Stimulated activated CD8-positive, alpha-beta memory T cell treated with anti-CD3 and anti-CD28 coated beads, Interleukin-7, amount 100 ng/mL, for 48 hours (primary cell): Measurements from ENCODE around the gene CALB2.
A peak's percentile ranks its signal among the peaks of the same experiment; 100 is the strongest.
"Not testable (repeated sequence)": the region's sequence is repeated elsewhere in the genome, so short reads cannot be mapped to it uniquely, and the experiment has no call there.

ENCODE experiments used
- DNase-seq, 2 donors: peaks; one replicate each; pipeline ENCODE4 v3.0.0-alpha.2; 2020; ENCODE audit warnings: low read depth in 1 of 2; ENCODE audit errors: extremely low read depth in 1 of 2

The CALB2 gene, protein sequence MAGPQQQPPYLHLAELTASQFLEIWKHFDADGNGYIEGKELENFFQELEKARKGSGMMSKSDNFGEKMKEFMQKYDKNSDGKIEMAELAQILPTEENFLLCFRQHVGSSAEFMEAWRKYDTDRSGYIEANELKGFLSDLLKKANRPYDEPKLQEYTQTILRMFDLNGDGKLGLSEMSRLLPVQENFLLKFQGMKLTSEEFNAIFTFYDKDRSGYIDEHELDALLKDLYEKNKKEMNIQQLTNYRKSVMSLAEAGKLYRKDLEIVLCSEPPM

DNA sequence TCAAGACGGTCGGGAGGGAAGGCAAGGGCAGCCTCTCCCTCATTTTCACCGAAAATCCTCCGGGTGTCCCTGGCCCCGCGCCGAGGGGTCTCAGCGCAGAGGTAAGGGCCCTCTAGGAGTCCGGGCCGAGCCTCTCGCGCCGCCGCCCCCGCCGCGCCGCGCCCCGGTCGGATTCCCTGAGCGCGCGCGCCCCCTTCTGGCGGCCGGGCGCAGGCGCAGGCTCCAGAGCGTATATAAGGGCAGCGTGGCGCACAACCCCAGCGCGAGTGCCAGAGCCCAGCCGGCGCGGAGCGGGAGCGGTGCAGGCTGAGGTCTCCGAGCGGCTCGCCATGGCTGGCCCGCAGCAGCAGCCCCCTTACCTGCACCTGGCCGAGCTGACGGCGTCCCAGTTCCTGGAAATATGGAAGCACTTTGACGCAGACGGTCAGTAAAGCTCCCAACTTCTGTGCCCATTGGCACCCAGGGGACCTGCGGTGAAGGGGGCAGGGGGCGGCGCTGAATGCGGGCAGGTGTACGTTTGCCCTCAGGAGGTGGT, at the start of gene CALB2:
Gene CALB2, plus strand, starts transcription at position 260 of the 535 bp plus-strand sequence. Its CDS starts 70 bp downstream, at position 330.
- peak; percentile 18 to 25 for DNase-seq

DNA sequence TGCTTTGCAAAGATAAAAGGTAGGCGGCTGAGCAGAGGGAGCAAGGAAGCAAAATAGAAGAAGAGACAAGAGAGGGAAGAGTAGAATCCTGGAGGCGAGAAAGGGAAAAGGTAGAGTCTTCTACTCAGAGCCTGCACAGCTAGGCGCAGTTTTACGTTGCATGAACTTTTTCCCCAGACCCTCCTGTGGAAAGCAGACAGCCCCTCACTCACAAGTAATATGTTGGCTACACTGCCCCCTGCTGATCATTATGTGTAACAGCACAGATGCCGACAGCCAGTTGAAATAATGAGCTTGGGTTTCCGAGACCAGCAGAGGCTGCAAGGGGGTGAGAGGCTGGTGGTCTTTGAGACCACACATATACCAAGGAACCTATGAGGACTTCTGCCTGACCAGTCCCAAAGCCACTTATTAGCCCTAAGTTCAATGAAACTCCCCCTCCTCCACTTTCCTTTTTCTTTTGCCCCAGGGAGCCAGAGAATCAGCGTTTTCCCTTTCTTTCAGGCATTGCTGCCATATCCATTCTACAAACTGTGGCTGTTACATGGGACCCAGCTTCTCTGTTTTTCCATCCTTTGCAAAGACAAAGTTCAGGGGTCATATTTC, 46.9 kb upstream of the CALB2 start:
- DNase-seq, result no peak

DNA sequence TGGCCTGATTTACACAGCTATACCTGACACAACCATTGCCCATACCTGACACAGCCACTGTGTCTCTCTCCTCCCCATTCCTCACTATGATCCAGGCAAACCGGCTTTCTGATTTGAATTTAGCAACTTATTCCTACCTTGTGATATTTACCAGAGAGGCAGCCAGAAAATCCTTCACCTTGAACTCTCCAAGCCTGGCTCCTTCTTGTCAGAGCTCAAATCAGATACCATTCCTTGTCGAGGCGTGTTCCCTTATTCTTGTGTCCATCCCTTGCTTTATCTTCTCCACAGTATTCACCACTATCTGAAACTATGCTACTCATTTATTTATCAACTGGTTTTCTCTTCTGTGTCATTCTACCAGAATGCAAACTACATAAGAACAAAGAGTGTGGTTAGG, 44.9 kb upstream of the CALB2 start:
- DNase-seq, result not testable (repeated sequence)

DNA sequence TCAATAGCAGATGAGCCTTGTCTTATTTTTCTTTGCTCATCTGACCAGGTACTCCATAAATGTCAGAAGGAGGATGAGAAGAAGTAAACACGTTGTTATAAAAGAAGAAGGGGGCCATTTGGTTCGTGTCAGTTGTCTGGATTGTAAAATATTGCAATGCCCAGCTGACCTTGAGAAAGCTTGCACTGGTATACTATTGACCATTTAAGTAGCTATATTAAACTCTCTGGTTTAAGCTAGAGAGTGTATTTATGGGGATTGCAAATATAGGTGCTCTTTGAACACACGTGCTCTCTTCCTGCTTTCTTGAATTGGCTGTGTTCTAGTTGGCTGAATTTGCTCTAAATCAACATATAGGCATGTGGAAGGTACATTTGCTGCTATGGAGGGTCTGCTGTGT, 43.3 kb upstream of the CALB2 start:
- DNase-seq, result no peak

DNA sequence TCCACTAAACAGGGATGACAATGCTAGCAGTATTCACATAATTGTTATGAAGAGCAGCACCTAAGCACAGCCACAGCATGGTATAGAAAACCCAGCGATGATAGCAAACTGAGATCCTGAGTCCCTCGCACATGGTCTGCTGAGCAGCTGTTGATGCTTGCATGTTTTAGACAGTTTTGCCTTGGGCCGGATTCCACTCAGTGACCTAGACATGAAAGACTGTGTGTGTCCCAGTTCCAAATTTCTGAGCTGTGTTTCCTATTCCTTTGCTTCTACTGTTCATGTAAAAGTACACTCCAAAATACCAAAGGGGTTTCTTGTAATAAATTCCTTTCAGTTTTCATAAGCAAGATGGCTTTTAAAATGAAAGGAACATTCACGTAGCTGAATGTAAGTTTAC, 38.5 kb upstream of the CALB2 start:
- DNase-seq, result no peak

DNA sequence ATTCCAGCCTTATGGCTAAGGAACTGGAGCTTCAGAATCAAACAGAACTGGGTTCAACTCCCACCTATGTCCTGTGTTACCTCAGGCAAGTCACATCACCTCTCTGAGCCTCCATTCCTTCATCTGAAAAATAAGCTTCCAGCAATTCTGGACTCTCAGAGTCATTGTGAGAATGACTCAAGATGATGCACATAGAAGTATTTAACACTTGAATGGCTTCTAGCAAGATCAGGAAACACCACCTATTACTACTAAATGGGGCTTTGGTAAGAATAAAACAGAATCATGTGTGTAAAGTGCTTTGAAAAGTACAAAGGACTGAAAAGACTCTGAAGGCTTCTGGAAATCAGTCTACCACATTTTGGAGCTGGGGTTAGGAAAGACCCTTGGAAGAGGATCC, 30.8 kb upstream of the CALB2 start:
- no peak for DNase-seq

DNA sequence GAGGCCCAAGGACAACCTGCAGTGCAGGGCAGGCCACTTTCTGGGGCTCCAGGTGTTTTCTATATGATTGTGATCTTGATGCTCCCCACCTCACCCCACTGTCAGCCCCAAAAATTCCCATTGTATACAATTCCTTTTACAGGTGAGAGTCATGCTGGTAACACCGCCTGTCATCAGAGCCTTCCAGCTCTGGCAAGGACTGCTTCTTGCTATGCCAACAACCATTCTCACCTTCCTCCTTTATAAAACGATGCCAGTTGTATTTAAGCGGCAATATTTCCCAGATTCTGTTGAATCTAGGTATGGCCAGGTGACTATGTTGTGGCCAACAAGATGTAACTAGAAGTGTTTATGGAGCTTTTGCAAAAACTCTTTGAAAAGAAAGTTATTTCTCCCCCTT, 30.4 kb upstream of the CALB2 start:
- DNase-seq, result no peak

DNA sequence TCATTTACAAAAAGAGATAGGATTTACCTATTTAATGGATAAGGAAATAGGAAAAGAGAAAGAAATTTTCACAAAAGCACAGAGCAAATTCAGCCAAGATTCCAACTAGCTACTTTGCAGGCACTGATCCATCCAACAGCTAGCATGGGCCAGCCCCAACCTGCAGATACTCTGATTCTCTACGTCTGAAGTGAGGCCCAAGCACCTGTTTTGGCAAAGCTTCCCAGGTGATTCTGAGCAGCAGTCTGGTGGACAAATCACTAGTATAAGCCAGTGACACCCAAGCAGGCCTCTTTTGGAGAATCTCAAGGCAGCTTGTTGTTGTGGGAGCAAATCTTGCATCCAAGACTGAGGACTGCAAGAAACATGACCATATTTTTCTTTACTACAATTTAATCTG, 20.9 kb upstream of the CALB2 start:
- DNase-seq, result no peak

DNA sequence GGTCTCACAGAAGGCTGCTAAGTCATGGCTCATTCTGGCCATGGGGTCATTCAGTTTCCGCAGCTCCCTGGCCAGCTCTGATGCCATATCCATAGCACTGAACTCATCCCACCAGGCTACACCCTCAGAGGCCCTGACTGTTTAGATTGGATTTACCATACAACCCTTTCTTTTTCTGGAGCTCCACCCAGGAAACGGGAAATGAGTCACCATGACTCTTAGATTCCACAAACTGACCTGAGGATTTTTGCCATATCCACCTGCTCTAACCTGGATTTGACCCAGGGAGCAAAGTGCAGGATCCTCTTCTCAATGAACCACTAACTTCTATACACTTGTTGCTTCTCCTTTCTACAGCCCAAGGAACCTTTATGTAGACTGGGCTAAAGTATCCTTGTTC, 20.3 kb upstream of the CALB2 start:
- DNase-seq, result no peak

DNA sequence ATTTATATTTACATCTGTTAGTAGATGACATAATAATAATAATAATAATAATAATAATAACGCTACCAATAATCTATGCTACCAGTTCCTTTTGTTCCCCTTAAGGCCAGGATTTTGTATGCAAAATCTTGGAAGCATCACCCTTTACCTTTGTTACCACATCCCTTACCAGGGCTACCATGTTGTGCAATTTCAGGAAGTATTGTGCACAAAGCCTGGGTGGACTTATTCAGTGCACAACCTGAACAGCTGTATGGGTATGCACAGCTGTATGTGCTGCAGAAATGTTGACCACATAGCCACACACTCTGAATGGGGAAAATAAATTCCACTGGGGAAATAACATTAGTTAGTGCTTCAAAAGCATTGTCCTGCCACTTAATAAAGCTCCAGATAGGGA, 19.9 kb upstream of the CALB2 start:
- DNase-seq, result no peak

DNA sequence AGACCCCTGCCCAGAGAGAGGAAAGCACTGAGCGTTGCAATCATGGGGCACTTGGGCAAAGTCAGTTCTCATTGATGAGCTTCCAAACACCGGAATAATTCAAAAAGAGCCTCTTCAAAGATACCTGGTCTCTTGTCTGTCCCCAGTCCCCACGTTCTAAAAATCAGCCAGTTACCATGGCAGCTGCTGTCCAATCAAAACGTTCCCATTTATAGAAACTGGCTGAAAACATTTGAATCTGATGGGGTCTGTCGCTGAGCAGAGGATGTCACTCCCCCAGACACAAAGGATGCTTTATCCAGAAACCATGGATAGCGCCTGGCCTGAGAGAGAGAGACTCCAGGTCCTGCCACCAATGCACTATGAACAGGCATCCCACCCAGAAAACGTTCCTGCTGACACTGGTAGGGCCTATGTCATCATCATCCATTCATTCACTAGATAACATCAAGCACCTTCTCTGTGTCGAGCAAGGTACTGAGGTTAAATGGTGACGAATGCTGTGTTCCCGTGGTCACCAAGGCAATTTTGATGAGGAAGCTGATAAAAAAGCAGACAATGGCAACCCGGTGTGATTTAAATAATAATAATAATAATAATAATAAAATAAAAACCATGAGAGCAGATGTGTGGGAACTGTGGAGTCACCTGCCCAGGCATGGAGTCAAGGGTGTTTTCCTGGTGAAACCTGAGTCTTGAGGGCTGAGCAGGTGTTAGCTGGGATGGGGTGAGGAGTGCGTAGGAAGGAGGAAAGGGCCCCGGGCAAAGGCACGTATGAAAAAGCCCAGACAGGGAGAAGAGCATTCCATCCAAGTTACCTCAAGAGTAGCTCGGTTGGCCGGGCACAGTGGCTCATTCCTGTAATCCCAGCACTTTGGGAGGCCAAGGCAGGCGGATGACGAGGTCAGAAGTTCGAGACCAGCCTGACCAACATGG, 19.0 kb upstream of the CALB2 start:
- no peak for DNase-seq

DNA sequence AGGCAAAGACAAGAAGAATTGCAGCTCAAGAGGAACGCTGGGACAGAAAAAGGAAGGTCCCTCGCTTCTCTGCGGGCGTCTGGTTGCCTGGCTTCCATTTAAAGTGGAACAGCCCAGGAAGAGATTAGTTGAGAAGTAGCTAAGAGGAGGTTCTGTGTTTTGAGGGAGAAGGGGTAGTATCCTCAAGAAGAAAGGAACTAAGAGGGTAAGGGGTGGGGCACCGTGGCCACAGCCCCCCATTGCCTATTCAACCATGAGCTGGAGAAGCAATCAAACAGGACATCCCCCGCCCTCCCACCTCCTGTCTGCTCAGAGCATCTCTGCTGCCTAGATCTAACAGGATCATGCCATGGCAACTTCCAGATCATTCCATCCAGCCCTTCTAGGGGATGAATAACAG, 18.1 kb upstream of the CALB2 start:
- no peak for DNase-seq

DNA sequence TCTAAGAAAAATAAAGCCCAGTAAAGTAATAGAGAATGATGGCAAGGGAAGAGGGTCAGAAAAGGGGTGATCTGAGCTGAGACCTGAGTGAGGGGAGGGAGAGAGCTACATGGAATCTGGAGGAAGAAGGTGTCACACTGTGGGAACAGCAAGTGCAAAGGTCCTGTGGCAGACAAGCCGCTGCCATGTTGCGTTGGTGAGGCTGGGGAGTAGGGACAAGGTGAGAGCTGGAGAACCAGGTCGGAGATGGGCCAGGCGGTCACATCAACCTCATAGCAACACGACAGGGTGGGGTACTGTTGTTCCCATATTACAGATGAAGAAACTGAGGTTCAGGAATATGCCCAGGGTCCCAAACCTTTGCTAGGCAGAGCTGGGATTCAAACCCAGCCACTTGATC, 16.6 kb upstream of the CALB2 start:
- no peak for DNase-seq

DNA sequence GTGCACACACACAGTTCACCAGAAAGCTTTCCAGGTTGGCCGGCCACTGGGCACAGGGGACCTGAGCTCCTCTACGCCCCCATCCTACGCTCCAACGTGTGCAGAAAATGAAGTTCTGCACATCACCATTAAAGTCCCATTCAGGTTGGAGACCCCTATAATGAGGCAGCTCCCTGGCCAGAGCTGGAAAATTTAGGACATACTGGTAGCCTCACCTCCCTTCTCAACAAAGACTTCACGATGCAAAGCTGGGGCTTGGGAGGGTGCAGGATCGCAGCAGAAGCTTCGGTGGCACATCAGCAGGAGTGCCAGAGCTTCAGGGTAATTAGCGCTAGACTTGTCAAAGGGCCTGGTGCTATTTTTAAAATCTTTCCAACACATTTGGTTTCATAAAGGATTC, 15.4 kb upstream of the CALB2 start:
- no peak for DNase-seq

DNA sequence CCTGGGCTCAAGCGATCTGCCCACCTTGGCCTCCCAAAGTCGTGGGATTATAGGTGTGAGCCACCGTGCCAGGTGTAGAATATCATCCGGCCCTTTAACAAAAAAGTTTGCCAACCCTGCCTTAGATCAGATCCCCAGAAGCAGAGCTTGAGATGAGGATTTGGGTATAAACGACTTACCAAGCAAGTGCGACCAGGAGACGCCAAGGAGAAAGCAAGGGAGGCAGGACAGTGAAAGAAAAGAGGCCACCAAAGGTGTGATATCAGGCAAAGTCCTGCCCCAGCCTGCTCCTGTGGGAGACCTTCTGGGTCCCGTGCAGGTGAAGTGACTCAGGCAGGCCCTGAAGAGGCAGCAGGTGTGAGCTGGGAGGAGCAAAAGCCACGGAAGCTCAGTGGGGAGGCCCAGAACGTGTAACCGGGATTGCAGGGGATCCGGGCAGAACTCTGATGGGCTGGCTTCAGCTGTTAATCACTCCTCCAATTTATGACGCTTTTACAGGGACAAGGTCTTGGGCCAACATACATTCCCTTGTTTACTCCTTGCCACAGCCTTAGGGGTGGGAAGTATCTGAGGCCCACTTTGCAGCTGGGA, 14.1 kb upstream of the CALB2 start:
- DNase-seq, result no peak

DNA sequence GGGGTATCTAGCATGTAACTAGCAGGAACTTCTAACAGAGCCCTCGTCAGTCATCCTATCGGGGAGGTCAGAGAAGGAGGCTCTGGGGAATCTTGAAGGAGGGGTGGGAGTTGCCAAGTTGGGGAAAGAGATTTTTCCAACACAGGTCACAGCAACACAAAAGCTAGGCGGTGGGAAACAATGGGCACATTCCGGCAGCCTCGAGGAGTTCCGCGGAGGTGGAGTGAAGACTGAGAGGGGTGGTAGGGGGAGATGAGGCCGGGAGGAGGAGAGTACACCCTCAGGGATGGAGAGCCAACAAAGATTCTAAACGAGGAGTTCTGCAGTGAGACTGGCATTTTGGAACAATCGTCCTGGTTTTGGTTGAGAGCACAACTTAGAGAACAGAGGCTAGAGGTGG, 13.5 kb upstream of the CALB2 start:
- DNase-seq, result no peak

DNA sequence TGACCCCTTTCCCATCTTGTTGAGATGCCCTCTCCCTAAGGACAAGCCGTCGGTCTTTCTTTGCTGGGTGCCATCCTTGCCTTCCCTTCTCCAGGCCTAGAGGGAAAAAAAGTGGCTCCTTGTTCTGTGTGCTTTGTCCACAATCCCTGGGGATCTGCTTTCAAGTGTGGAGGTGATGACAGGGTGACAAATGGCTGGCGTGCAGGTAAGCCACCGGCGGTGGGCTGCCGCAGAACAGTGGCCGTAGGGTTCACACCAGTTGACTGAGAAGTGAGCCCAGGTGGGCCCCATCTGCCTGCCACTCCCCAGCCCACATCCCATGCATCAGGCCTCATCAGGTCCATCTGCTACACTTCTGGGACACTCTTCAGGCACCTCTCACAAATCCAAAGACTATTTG, 11.4 kb upstream of the CALB2 start:
- DNase-seq, result no peak

DNA sequence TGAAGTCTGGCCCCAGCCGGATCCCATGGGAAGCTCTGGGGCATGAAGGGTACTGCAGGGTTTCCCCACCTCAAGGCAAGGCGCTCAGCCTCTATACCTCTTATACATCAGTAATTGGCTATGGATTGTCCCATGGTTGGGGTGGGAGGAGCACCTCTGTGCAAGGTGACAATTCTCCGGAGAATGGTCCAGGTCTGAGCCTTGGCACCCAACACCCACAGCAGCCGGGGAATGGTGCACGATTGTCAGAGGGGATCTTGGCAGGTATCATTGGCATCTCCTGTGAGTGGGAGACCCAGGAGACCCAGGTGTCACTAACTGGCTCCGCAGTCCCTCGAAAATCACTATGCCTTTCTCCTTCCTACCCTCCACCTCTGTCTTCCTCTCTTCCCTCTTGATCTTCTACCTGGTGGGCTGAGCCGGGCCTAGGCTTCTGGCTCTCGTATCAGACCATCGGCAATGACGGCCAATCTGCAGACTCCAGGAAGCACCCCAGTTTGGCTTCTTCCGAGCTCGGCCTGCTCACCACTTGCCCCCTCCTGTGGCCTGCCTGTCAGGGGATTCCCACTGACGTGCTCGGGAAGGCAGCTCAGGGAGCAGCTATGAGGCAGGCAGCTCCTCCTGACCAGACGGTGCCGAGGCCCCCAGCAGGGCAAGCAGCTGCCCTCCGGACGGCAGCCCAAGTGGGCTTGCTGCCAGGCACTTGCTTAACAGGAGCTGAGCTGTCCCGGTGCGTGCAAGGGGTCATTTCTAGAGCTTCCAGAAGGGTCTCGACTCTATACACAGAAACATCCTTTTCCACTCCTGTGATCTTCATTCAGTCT, 10.0 kb upstream of the CALB2 start:
- DNase-seq, result no peak

DNA sequence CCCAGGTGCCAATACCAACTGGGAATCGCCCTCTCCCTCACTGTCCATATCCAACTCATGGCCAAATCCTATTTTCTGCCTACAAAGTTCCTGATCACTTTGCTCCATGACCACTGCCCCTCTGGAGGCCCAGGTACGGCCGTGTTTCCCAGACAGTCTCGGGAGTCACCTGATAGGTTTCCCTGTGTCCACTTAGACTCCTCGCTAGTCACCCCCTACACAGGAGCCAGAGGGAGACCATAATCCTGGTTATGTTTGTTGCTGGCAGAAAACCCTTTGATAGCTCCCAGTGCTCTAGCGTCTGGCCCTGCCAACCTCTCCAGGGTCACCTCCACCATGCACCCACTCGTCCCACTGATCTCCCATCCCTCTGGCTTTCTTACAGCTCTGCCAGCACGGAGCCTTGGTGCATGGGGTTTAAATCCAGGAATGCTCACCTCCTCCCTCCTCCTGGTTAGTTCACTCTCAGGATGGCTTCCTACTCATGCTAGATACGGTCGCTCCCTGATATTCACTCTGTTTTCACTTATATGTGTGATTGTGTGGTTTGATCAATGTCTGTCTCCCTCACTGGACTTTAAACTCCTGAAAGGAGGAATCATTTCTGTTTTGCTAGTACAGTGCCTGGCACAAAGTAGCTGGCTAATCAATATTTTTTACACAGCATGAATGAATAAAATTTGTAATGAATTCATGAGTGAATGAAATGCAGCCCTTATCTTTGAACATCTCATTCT, 7.5 kb upstream of the CALB2 start:
- no peak for DNase-seq

DNA sequence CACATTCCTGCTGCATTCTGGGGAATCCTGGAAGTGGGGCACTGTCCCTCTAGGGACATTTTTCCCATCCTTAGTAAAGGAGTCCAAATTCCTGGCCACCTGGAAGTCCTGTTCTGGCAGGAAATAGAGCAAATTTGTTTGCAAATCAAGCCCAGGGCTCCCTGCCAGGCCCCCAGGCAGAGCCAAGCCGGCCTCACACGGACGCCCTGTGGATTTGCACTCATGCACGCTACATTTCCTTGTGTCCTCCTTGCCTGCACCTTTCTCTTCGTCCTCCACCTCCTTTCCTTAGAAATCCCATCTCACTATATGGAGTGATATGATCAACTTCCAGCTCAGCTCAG, 7.0 kb upstream of the CALB2 start:
- no peak for DNase-seq
